ENCODE results near the gene SARM1. TPM values are rescaled to one million over a fixed set of nuclear protein-coding genes. Genes with fewer than 3 reads are reported as not detected.

Gene SARM1
- total RNA-seq, 1 donor from 2014 or later: 10.1 TPM

GRCh38 chr17:28399808-28400207 lies 28.3 kb downstream of the SARM1 start:
- Histone ChIP-seq H3K9me3 (no peaks in the 10 kb centered on the region), H3K36me3 (no peaks in the 10 kb centered on the region), H3K4me1 (peaks cover 3% of the 10 kb centered on the region), H3K4me3 (no peak overlapping the region), H3K27ac (no peak overlapping the region), H3K27me3 (no peaks in the 10 kb centered on the region)
- TF ChIP-seq POLR2A (IDR thresholded peaks at IDR 0.05) (no peak), POLR2AphosphoS5 (IDR thresholded peaks at IDR 0.05; ENCODE audit: insufficient read depth in 1 of 2, low read depth in 1 of 2) (no peak), CTCF (IDR thresholded peaks at IDR 0.05) (no peak)
- intact Hi-C loops (cut with DNase I): no loop called here
- DNase-seq (ENCODE audit: extremely low spot score in 2 of 2): no peak

- H3K4me1 ChIP-seq: peaks cover 21% of the 10 kb centered on the region
- DNase-seq (ENCODE audit: extremely low spot score in 2 of 2): no peak
- H3K9me3 ChIP-seq: no peaks in the 10 kb centered on the region
- TF ChIP-seq POLR2AphosphoS5 (IDR thresholded peaks at IDR 0.05; ENCODE audit: insufficient read depth in 1 of 2, low read depth in 1 of 2) (no peak), POLR2A (IDR thresholded peaks at IDR 0.05) (no peak), CTCF (IDR thresholded peaks at IDR 0.05) (no peak)
- no peak overlapping the region for H3K4me3 ChIP-seq
- intact Hi-C loops (cut with DNase I): no loop called here
- H3K27me3 ChIP-seq: no peaks in the 10 kb centered on the region
- no peaks in the 10 kb centered on the region for H3K36me3 ChIP-seq
- H3K27ac ChIP-seq: no peak overlapping the region
Measured at GRCh38 chr17:28402224-28402630, 30.7 kb downstream of the SARM1 start.

- no peaks in the 10 kb centered on the region for H3K36me3 ChIP-seq
- no peak overlapping the region for H3K27ac ChIP-seq
- peaks cover 21% of the 10 kb centered on the region for H3K4me1 ChIP-seq
- H3K27me3 ChIP-seq: no peaks in the 10 kb centered on the region
- TF ChIP-seq POLR2AphosphoS5 (IDR thresholded peaks at IDR 0.05; ENCODE audit: insufficient read depth in 1 of 2, low read depth in 1 of 2): no peak
- TF ChIP-seq POLR2A (IDR thresholded peaks at IDR 0.05): no peak
- no peak for TF ChIP-seq CTCF (IDR thresholded peaks at IDR 0.05)
- intact Hi-C loops (cut with DNase I): no loop called here
- no peak for DNase-seq (ENCODE audit: extremely low spot score in 2 of 2)
- H3K4me3 ChIP-seq: no peak overlapping the region
- no peaks in the 10 kb centered on the region for H3K9me3 ChIP-seq
Measured at GRCh38 chr17:28402844-28403243, 31.4 kb downstream of the SARM1 start.

GRCh38 chr17:28404007-28404406 lies 32.5 kb downstream of the SARM1 start:
- H3K27me3 ChIP-seq: no peaks in the 10 kb centered on the region
- intact Hi-C loops (cut with DNase I): no loop called here
- no peaks in the 10 kb centered on the region for H3K36me3 ChIP-seq
- no peak overlapping the region for H3K4me3 ChIP-seq
- DNase-seq (ENCODE audit: extremely low spot score in 2 of 2): no peak
- no peaks in the 10 kb centered on the region for H3K9me3 ChIP-seq
- TF ChIP-seq POLR2AphosphoS5 (IDR thresholded peaks at IDR 0.05; ENCODE audit: insufficient read depth in 1 of 2, low read depth in 1 of 2): no peak
- no peak for TF ChIP-seq POLR2A (IDR thresholded peaks at IDR 0.05)
- TF ChIP-seq CTCF (IDR thresholded peaks at IDR 0.05): no peak
- no peak overlapping the region for H3K27ac ChIP-seq
- peaks cover 21% of the 10 kb centered on the region for H3K4me1 ChIP-seq

- intact Hi-C loops (cut with DNase I): no loop called here
- DNase-seq (ENCODE audit: extremely low spot score in 2 of 2): no peak
- H3K27me3 ChIP-seq: no peaks in the 10 kb centered on the region
- H3K4me3 ChIP-seq: no peak overlapping the region
- H3K36me3 ChIP-seq: no peaks in the 10 kb centered on the region
- no peaks in the 10 kb centered on the region for H3K9me3 ChIP-seq
- no peak overlapping the region for H3K27ac ChIP-seq
- H3K4me1 ChIP-seq: peaks cover 21% of the 10 kb centered on the region
- TF ChIP-seq CTCF (IDR thresholded peaks at IDR 0.05) (no peak), POLR2AphosphoS5 (IDR thresholded peaks at IDR 0.05; ENCODE audit: insufficient read depth in 1 of 2, low read depth in 1 of 2) (no peak), POLR2A (IDR thresholded peaks at IDR 0.05) (no peak)
Measured at GRCh38 chr17:28404461-28404811, 32.9 kb downstream of the SARM1 start.

Measured in vagina (tissue), 2 donors.